Measurements from ENCODE around the gene BAAT. TPM values are rescaled to one million over a fixed set of nuclear protein-coding genes. Genes with fewer than 3 reads are reported as not detected.

The BAAT gene
- total and polyA plus RNA-seq, 9 of the 15 experiments (the other 6 are each of a cell fraction or from before 2014, with no cell fraction given), result 0.17 to 0.76 (median 0.32) TPM

DNA sequence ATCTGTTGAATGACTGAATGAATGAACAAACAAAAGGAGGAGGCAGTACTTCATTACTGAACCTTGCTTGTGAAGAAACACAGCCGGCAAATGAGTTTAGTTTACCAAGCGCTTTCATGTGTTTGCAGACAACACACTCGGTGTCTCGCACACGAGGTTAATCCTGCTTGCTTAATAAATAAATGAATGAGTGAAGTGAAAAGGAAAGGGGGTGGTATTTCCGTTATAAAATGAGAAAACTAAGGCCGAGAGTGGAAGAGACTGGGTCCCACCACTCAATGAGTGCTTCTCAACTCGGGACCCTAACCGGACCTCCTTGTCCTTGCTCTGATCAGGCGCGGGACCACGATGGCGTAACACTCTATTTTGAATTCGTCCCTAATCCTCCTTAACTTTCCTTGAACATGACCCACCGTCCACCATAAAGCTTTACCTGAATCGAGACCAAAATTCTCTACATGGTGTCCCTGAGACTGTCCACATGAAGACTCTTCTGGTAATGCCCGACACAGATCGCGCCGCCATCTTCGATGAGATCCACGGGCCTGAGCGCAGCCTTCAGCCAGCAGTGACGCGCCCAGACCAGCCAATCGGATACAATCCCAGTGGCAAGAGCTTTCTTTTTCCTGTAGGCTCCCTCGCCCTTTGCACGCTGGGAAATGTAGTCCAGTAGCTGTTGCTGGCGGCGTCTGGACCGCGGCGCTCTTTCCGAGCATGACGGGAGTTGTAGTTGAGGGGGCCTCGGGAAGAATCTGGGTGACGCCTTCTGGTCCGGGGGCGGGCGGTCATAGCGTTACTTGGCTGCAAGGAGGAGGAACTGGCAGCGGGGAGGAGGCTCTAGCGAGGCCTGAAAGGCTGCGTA lies 13.5 kb upstream of the BAAT start, which contains the start of the genes MRPL50 and ZNF189 (continued):
- TF ChIP-seq ZNF121 (CRISPR knock-in tag; conservative IDR thresholded peaks at IDR 0.05), result no peak
- no peak for TF ChIP-seq NR2F6 (CRISPR knock-in tag; IDR thresholded peaks at IDR 0.05)
- TF ChIP-seq, protein P1, sequence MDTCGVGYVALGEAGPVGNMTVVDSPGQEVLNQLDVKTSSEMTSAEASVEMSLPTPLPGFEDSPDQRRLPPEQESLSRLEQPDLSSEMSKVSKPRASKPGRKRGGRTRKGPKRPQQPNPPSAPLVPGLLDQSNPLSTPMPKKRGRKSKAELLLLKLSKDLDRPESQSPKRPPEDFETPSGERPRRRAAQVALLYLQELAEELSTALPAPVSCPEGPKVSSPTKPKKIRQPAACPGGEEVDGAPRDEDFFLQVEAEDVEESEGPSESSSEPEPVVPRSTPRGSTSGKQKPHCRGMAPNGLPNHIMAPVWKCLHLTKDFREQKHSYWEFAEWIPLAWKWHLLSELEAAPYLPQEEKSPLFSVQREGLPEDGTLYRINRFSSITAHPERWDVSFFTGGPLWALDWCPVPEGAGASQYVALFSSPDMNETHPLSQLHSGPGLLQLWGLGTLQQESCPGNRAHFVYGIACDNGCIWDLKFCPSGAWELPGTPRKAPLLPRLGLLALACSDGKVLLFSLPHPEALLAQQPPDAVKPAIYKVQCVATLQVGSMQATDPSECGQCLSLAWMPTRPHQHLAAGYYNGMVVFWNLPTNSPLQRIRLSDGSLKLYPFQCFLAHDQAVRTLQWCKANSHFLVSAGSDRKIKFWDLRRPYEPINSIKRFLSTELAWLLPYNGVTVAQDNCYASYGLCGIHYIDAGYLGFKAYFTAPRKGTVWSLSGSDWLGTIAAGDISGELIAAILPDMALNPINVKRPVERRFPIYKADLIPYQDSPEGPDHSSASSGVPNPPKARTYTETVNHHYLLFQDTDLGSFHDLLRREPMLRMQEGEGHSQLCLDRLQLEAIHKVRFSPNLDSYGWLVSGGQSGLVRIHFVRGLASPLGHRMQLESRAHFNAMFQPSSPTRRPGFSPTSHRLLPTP (IDR thresholded peaks at IDR 0.05; ENCODE audit: borderline replicate concordance, extremely low read depth, insufficient read length), result no peak
- TF ChIP-seq, protein P2, sequence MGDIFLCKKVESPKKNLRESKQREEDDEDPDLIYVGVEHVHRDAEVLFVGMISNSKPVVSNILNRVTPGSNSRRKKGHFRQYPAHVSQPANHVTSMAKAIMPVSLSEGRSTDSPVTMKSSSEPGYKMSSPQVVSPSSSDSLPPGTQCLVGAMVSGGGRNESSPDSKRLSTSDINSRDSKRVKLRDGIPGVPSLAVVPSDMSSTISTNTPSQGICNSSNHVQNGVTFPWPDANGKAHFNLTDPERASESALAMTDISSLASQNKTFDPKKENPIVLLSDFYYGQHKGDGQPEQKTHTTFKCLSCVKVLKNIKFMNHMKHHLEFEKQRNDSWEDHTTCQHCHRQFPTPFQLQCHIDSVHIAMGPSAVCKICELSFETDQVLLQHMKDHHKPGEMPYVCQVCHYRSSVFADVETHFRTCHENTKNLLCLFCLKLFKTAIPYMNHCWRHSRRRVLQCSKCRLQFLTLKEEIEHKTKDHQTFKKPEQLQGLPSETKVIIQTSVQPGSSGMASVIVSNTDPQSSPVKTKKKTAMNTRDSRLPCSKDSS (IDR thresholded peaks at IDR 0.05; ENCODE audit: low read depth, partially characterized antibody), result no peak
- TF ChIP-seq HDAC6 (IDR thresholded peaks at IDR 0.05; ENCODE audit: low read depth, low read length), result no peak
- TF ChIP-seq, protein P3, sequence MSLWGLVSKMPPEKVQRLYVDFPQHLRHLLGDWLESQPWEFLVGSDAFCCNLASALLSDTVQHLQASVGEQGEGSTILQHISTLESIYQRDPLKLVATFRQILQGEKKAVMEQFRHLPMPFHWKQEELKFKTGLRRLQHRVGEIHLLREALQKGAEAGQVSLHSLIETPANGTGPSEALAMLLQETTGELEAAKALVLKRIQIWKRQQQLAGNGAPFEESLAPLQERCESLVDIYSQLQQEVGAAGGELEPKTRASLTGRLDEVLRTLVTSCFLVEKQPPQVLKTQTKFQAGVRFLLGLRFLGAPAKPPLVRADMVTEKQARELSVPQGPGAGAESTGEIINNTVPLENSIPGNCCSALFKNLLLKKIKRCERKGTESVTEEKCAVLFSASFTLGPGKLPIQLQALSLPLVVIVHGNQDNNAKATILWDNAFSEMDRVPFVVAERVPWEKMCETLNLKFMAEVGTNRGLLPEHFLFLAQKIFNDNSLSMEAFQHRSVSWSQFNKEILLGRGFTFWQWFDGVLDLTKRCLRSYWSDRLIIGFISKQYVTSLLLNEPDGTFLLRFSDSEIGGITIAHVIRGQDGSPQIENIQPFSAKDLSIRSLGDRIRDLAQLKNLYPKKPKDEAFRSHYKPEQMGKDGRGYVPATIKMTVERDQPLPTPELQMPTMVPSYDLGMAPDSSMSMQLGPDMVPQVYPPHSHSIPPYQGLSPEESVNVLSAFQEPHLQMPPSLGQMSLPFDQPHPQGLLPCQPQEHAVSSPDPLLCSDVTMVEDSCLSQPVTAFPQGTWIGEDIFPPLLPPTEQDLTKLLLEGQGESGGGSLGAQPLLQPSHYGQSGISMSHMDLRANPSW (CRISPR knock-in tag; IDR thresholded peaks at IDR 0.05), result no peak
- no peak for TF ChIP-seq SMAD2 (IDR thresholded peaks at IDR 0.05; ENCODE audit: low read depth, low read length)
- no peak for TF ChIP-seq MED1 (CRISPR knock-in tag; IDR thresholded peaks at IDR 0.05; ENCODE audit: borderline replicate concordance)
- TF ChIP-seq, protein P4, sequence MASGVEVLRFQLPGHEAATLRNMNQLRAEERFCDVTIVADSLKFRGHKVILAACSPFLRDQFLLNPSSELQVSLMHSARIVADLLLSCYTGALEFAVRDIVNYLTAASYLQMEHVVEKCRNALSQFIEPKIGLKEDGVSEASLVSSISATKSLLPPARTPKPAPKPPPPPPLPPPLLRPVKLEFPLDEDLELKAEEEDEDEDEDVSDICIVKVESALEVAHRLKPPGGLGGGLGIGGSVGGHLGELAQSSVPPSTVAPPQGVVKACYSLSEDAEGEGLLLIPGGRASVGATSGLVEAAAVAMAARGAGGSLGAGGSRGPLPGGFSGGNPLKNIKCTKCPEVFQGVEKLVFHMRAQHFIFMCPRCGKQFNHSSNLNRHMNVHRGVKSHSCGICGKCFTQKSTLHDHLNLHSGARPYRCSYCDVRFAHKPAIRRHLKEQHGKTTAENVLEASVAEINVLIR (CRISPR knock-in tag; IDR thresholded peaks at IDR 0.05), result peak; percentile 75
- TF ChIP-seq, protein P5, sequence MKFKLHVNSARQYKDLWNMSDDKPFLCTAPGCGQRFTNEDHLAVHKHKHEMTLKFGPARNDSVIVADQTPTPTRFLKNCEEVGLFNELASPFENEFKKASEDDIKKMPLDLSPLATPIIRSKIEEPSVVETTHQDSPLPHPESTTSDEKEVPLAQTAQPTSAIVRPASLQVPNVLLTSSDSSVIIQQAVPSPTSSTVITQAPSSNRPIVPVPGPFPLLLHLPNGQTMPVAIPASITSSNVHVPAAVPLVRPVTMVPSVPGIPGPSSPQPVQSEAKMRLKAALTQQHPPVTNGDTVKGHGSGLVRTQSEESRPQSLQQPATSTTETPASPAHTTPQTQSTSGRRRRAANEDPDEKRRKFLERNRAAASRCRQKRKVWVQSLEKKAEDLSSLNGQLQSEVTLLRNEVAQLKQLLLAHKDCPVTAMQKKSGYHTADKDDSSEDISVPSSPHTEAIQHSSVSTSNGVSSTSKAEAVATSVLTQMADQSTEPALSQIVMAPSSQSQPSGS (CRISPR knock-in tag; IDR thresholded peaks at IDR 0.05), result no peak
- TF ChIP-seq ASH1L (IDR thresholded peaks at IDR 0.05; ENCODE audit: borderline replicate concordance, low read depth, partially characterized antibody), result peak; percentile 52
- TF ChIP-seq ZKSCAN1 (IDR thresholded peaks at IDR 0.05; ENCODE audit: low read depth, low read length), result peak; percentile 28; the same call in 1 of the 2 replicates
- TF ChIP-seq BRCA1 (IDR thresholded peaks at IDR 0.05), result no peak
- no peak for TF ChIP-seq BRCA1 (CRISPR knock-in tag; IDR thresholded peaks at IDR 0.05)
- peak; percentile 82 for TF ChIP-seq GABPA (tag; conservative IDR thresholded peaks at IDR 0.05; ENCODE audit: low read depth)
- TF ChIP-seq, protein P6, sequence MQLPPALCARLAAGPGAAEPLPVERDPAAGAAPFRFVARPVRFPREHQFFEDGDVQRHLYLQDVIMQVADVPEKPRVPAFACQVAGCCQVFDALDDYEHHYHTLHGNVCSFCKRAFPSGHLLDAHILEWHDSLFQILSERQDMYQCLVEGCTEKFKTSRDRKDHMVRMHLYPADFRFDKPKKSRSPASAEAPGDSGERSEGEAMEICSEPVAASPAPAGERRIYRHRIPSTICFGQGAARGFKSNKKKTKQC (CRISPR knock-in tag; IDR thresholded peaks at IDR 0.05), result no peak; the same call in 1 of the 2 replicates

Data from K562 (cell line).